NCI-H2196 (cell line): Measurements from ENCODE around the gene NFU1.

Experiments used
- DNase-seq: peaks from one replicate; lab custom pipeline; 2025; ENCODE audit not compliant: unreplicated experiment; lab: John Stamatoyannopoulos, UW

Gene NFU1

GRCh38 chr2:69436938-69437750 lies at the start of gene NFU1:
NFU1 (minus strand) TSS chr2:69437435; CDS start chr2:69437422, 13 bp downstream.
- DNase-seq, result peak; percentile 68

- no peak for DNase-seq
Measured at GRCh38 chr2:69483696-69484095, 46.5 kb upstream of the NFU1 start.

DNA sequence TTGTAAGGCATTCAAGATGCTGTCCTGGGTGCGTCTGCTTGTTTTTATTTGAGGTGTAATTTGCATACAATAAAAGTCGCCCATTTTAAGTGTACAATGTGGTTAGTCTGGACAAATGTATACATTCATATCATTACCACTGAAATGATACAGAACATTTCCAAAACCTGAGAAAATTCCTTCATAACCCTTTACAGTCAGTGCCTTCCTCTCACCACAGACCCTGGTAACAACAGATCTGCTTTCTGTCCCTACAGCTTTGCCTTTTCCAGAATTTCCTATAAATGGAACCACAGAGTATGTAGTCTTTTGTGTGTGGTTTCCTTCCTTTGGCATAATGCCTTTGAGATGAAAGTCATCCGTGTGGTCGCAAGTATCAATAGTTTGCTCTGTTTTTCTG lies 45.8 kb upstream of the NFU1 start:
- no peak for DNase-seq

GRCh38 chr2:69482471-69482870 lies 45.2 kb upstream of the NFU1 start:
- no peak for DNase-seq

- no peak for DNase-seq
Measured at GRCh38 chr2:69481421-69481820, 44.2 kb upstream of the NFU1 start.

DNA sequence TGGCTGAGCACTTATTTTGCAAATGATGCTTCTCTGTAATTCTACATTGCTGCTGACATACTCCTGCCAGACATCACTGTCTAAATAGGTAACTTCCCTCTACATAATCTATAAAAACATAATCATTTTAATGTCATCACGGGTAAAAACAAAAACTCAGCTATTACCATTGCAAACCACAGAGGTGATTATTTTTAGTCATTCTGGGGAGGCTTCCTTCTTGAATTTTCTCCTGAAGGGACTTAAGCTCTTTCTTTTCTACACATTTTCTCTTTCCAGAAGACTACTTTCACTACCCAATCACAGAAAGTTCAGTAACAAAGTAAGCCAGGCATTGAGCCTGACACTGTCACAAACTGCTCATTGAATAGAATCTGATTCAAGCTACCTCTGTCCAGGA lies 40.4 kb upstream of the NFU1 start:
- DNase-seq, result no peak

- DNase-seq, result no peak
Measured at GRCh38 chr2:69474688-69475087, 37.5 kb upstream of the NFU1 start.

GRCh38 chr2:69471793-69472192 lies 34.6 kb upstream of the NFU1 start:
- no peak for DNase-seq

DNA sequence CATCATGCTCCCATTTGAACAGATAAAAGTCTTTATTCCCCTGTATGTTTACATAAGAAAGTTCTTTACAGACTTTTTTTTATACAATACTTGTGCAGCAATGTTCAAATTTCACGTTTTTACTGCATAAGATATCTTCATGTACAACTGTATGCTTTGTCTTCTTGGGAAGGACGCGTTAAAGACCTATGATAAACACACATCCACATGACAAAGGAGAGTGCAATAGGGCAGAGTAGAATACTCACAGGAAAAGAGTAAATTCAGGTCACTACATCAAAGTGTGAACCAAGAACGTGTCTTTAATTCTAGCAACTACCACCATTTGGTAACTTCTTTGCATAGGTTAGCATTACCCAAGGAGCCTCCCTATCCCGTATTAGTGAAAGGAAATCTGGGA lies 33.7 kb upstream of the NFU1 start:
- DNase-seq, result no peak

- DNase-seq, result no peak
Measured at GRCh38 chr2:69469784-69470183, 32.5 kb upstream of the NFU1 start.

DNA sequence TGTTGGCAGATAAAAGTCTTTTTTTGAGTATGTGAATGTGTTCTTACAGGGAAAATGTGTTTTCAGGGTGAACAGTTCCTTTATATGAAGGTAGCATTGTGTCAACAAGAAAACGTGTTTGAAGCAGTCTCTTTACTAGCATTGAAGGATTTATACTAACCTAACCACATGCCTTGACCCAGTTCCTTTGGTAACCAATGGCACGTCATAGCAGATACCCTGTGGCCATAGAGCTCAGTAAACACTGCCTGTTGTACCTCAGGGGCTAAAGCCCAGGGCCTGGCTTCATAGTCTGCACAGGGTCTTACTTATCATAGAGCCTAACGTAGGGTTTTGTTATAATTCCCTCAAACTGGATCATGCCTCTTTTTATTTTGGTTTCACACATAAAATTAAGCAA lies 32.1 kb upstream of the NFU1 start:
- DNase-seq, result no peak

DNA sequence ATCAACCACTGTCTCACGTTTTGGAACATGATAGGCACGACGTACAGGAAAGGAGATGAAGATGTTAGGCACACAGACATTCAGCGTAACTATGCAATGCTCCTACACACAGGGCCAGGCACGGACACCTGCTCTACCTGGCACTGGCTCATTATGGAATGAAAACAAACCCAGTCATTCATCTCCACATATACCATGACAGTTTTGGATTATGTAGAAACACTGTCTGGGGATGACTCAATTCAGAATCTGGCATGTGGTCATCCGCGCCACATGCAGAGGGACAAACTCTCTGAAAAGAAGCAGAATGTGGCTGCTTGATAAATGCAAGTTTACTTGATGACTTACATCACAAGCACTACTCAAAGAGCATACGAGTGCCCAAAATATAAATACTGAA lies 29.5 kb upstream of the NFU1 start:
- no peak for DNase-seq

GRCh38 chr2:69465513-69466456 lies 28.6 kb upstream of the NFU1 start:
- no peak for DNase-seq

GRCh38 chr2:69464575-69464974 lies 27.3 kb upstream of the NFU1 start:
- DNase-seq, result no peak

- DNase-seq, result no peak
Measured at GRCh38 chr2:69462780-69463179, 25.5 kb upstream of the NFU1 start.

DNA sequence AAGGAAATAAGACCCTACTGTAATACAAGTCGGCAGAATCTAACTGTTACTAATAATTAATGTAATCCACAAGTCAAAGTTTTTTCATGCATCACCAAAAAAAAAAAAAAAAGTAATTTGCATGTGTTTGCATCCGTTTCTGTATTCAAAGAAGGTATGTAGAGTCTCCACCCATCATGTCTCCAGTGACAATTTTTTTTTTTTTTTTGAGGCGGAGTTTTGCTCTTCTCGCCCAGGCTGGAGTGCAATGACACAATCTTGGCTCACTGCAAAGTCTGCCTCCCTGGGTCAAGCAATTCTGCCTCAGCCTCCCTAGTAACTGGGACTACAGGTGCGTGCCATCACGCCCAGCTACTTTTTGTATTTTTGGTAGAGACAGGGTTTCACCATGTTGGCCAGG lies 24.2 kb upstream of the NFU1 start:
- no peak for DNase-seq

DNA sequence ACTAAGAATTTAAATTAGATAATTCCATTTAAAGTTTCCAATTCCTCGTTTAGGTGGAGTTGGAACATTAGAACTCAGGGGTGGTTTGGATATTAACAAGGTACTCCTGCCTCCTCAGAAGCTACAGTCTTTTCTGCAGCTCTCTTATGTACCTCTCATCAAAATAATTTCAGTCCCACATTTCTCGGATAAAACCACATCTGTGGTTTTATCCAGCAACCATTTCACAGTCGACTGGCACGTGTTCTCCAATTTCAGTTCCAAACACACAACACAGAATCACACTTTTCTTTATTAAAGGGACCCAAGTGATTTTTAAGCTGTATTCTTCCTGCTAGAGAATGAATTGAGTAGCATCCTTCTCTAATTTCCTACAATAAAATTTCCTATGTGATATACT lies 22.7 kb upstream of the NFU1 start:
- DNase-seq, result no peak

- no peak for DNase-seq
Measured at GRCh38 chr2:69456950-69457445, 19.8 kb upstream of the NFU1 start.

- DNase-seq, result no peak
Measured at GRCh38 chr2:69456154-69456553, 18.9 kb upstream of the NFU1 start.

DNA sequence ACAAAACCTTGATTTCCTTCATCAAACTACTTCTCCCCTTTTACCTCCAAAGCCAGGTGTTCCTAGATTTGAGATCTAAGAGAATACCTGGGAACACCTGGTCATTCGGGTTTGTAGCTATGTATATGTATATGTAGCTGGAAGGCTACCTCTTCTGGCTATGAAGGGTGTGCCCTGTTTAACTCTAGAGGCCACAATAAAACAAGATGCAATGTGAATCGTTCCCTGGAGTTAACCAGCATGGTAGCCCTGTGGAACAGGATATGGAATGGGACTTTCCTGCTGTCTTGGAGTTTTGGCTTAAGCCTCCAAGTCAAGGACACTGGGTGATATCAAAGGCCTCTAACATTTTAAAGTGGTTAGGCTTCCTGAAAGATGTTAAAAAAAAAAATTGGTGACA lies 17.7 kb upstream of the NFU1 start:
- no peak for DNase-seq

- no peak for DNase-seq
Measured at GRCh38 chr2:69453475-69454129, 16.4 kb upstream of the NFU1 start.
